Vagina (tissue), 2 donors: ENCODE measurements around the gene EXOC6B. TPM values are rescaled to one million over a fixed set of nuclear protein-coding genes. Genes with fewer than 3 reads are reported as not detected.

Experiments
- DNase-seq, 2 donors: peaks; one replicate each; pipeline ENCODE4 v3.0.0-alpha.2; 2017; ENCODE audit errors: extremely low spot score in 2 of 2
- H3K27ac ChIP-seq: fragments of 200-600 bp; sonication (generic); one replicate; pipeline ENCODE4 v1.5.1; 2019
- H3K27me3 ChIP-seq: fragments of 200-600 bp; sonication (generic); one replicate; pipeline ENCODE4 v1.5.1; 2019
- H3K36me3 ChIP-seq, 2 donors: fragments of 200-600 bp; sonication (generic); one replicate each; pipeline ENCODE4 v1.5.1; 2017 to 2019
- H3K4me1 ChIP-seq: fragments of 200-600 bp; sonication (generic); one replicate; pipeline ENCODE4 v1.5.1; 2019
- H3K4me3 ChIP-seq, 2 donors: fragments of 200-600 bp; sonication (generic); 1 replicate in 1 of 2; 2 replicates in 1 of 2; pipeline ENCODE4 v1.5.1; 2016 to 2019
- H3K9me3 ChIP-seq: fragments of 200-600 bp; sonication (generic); one replicate; pipeline ENCODE4 v1.5.1; 2019
- POLR2A ChIP-seq, 2 donors: fragments of 450-650 bp; IDR thresholded peaks; one replicate each; pipeline ENCODE4 v1.6.1; 2017; ENCODE audit warnings: antibody characterized with exemption in 2 of 2, mild to moderate bottlenecking in 2 of 2, moderate library complexity in 2 of 2
- POLR2AphosphoS5 ChIP-seq, 2 donors: sonication (generic); formaldehyde crosslinking; IDR thresholded peaks; one replicate each; pipeline ENCODE4 v1.9.0; 2017; ENCODE audit warnings: antibody characterized with exemption in 2 of 2, mild to moderate bottlenecking in 2 of 2, low read depth in 1 of 2; ENCODE audit not compliant: insufficient read depth in 1 of 2
- intact Hi-C: fragments of 100-400 bp; cut with DNase I; formaldehyde crosslinking; loops from one replicate; pipeline ENCODE4 v1.15.1; 2023
- total RNA-seq: library from RNA; depleted of rRNA; stranded (reverse); fragments of >200 nt; gene quantifications from one replicate; pipeline ENCODE4 v1.2.3, GENCODE V29; 2016
- TF ChIP-seq, protein P1 (sequence below), 3 experiments: fragments of 450-650 bp in 2 of 3; fragments of 200-600 bp in 1 of 3; sonication (generic) in 1 of 3; IDR thresholded peaks; one replicate each; pipeline ENCODE4 v1.5.1; 2017 to 2019; ENCODE audit warnings: antibody characterized with exemption in 3 of 3, mild to moderate bottlenecking in 2 of 3, moderate library complexity in 2 of 3

EXOC6B gene
- total RNA-seq, 1 donor from 2014 or later: 41.5 TPM

GRCh38 chr2:72275084-72275483 is 550.7 kb downstream of the EXOC6B start:
- H3K4me1 ChIP-seq: peaks cover 7% of the 10 kb centered on the region
- no peak overlapping the region for H3K4me3 ChIP-seq
- H3K36me3 ChIP-seq: no peaks in the 10 kb centered on the region
- intact Hi-C loops: no loop called here
- no peaks in the 10 kb centered on the region for H3K27me3 ChIP-seq
- no peak overlapping the region for H3K27ac ChIP-seq
- H3K9me3 ChIP-seq: no peaks in the 10 kb centered on the region
- TF ChIP-seq, protein P1, sequence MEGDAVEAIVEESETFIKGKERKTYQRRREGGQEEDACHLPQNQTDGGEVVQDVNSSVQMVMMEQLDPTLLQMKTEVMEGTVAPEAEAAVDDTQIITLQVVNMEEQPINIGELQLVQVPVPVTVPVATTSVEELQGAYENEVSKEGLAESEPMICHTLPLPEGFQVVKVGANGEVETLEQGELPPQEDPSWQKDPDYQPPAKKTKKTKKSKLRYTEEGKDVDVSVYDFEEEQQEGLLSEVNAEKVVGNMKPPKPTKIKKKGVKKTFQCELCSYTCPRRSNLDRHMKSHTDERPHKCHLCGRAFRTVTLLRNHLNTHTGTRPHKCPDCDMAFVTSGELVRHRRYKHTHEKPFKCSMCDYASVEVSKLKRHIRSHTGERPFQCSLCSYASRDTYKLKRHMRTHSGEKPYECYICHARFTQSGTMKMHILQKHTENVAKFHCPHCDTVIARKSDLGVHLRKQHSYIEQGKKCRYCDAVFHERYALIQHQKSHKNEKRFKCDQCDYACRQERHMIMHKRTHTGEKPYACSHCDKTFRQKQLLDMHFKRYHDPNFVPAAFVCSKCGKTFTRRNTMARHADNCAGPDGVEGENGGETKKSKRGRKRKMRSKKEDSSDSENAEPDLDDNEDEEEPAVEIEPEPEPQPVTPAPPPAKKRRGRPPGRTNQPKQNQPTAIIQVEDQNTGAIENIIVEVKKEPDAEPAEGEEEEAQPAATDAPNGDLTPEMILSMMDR (IDR thresholded peaks at IDR 0.05): no peak
- no peak for TF ChIP-seq POLR2AphosphoS5 (IDR thresholded peaks at IDR 0.05; ENCODE audit: insufficient read depth in 1 of 2, low read depth in 1 of 2)
- no peak for TF ChIP-seq POLR2A (IDR thresholded peaks at IDR 0.05)
- DNase-seq: no peak

DNA sequence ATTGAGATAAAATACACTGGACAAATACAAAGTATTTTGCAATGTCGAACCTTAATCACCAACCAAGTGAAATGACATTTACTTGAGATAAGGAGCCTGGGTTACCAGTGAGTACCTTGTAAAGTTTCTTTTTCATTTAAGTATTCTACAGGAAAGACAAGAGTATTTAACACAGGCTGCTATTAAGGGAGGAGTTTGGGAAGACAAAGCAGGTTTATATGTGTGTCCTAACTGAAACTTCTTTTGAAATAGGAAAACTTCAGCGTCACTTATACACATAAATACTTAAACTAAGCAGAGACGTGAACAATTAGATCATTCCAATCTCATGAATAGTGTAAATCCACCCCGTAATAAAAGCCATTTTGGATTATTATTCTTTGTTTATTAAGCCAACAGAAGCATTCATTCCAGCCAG is 551.4 kb downstream of the EXOC6B start:
- Histone ChIP-seq H3K27ac (no peak overlapping the region), H3K4me1 (peaks cover 7% of the 10 kb centered on the region)

DNA sequence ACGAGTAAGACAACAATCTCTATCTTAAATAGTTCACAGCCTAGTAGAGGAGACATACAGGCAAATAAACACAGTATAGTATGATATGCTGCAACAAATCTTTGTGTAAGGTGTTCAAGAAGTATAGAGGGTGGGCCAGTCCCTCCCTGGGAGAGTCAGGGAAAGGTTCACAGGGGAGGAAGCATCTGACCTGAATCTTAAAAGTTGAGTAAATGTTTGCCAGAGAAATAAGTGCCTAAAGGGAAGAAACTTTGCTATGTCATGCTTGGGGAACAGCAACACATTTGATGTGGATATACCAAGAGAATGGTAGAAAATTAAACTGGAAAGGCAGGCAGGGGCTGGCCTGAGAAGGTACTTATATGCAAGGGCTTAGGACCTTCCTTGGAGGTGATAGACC is 552.4 kb downstream of the EXOC6B start:
- Histone ChIP-seq H3K27me3 (no peaks in the 10 kb centered on the region), H3K27ac (no peak overlapping the region), H3K9me3 (no peaks in the 10 kb centered on the region), H3K4me3 (no peak overlapping the region), H3K36me3 (no peaks in the 10 kb centered on the region), H3K4me1 (peaks cover 7% of the 10 kb centered on the region)
- intact Hi-C loops: no loop called here
- TF ChIP-seq POLR2A (IDR thresholded peaks at IDR 0.05) (no peak), POLR2AphosphoS5 (IDR thresholded peaks at IDR 0.05; ENCODE audit: insufficient read depth in 1 of 2, low read depth in 1 of 2) (no peak)
- TF ChIP-seq, protein P1 (IDR thresholded peaks at IDR 0.05): no peak
- no peak for DNase-seq

More for the DNA sequence above, 551.4 kb downstream of the EXOC6B start:
- no peaks in the 10 kb centered on the region for H3K9me3 ChIP-seq
- H3K4me3 ChIP-seq: no peak overlapping the region
- H3K36me3 ChIP-seq: no peaks in the 10 kb centered on the region
- TF ChIP-seq, protein P1 (IDR thresholded peaks at IDR 0.05): no peak
- no peak for TF ChIP-seq POLR2A (IDR thresholded peaks at IDR 0.05)
- no peaks in the 10 kb centered on the region for H3K27me3 ChIP-seq
- no peak for DNase-seq
- intact Hi-C loops: no loop called here

- no peak overlapping the region for H3K4me3 ChIP-seq
- no peak for DNase-seq
- TF ChIP-seq POLR2A (IDR thresholded peaks at IDR 0.05) (no peak), POLR2AphosphoS5 (IDR thresholded peaks at IDR 0.05; ENCODE audit: insufficient read depth in 1 of 2, low read depth in 1 of 2) (no peak)
- TF ChIP-seq, protein P1 (IDR thresholded peaks at IDR 0.05): no peak
- H3K9me3 ChIP-seq: no peaks in the 10 kb centered on the region
- intact Hi-C loops: no loop called here
- peaks cover 7% of the 10 kb centered on the region for H3K4me1 ChIP-seq
- H3K27me3 ChIP-seq: no peaks in the 10 kb centered on the region
- H3K36me3 ChIP-seq: no peaks in the 10 kb centered on the region
- H3K27ac ChIP-seq: no peak overlapping the region
Measured at GRCh38 chr2:72271766-72272641, 553.8 kb downstream of the EXOC6B start.

DNA sequence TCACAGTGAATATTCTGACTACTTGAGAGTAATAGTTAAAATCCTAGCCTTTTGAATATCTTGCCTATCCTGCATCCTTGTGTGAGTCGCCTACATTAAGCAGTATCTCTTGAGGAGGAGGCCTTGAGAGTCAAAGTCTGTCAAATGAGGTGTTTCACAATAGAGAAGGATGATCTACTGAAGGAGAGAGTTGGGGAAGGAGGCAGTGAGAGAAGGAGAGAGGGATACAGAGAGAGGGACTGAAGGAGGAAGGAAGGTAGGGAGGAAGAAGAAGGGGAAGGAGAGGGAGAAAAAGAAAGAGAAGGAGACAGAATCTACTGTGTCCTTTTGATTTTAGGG is 554.6 kb downstream of the EXOC6B start:
- H3K27ac ChIP-seq: no peak overlapping the region
- no peaks in the 10 kb centered on the region for H3K9me3 ChIP-seq
- H3K27me3 ChIP-seq: no peaks in the 10 kb centered on the region
- no peaks in the 10 kb centered on the region for H3K36me3 ChIP-seq
- TF ChIP-seq, protein P1 (IDR thresholded peaks at IDR 0.05): no peak
- TF ChIP-seq POLR2A (IDR thresholded peaks at IDR 0.05) (no peak), POLR2AphosphoS5 (IDR thresholded peaks at IDR 0.05; ENCODE audit: insufficient read depth in 1 of 2, low read depth in 1 of 2) (no peak)
- no peak overlapping the region for H3K4me3 ChIP-seq
- intact Hi-C loops: no loop called here
- H3K4me1 ChIP-seq: peaks cover 7% of the 10 kb centered on the region
- no peak for DNase-seq
